Loucy (cell line): ENCODE data around the gene TUBB2A.

ENCODE experiments used
- EZH2phosphoT487 ChIP-seq: fragments of 200-600 bp; IDR thresholded peaks from 2 replicates; pipeline ENCODE4 v1.6.1; 2018; ENCODE audit warnings: antibody characterized with exemption, mild to moderate bottlenecking, moderate library complexity, borderline replicate concordance
- TF ChIP-seq, protein P1 (sequence below): fragments of 200-600 bp; sonication (generic); conservative IDR thresholded peaks from 2 replicates; pipeline ENCODE4 v1.5.1; 2014; ENCODE audit warnings: mild to moderate bottlenecking, antibody characterized with exemption, low read length

DNA sequence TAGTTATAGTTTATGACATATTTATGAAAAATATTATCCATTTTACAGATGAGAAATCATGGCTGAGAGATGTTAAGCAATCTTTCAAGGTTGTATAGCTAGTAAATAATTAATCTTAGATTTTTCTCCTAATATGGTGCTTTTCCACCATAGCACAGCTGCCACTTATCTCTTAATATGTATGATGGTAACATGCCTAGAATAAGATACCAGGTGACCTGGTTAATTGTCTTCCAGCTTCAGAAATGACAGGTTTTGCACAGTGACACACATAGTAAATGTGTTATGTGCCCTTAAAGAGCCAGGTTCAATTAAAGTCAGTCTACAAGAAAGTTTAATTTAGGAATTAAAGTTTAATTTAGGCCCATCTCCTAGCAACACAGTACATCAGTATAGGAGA, 14.8 kb downstream of the TUBB2A start:
- TF ChIP-seq, protein P1, sequence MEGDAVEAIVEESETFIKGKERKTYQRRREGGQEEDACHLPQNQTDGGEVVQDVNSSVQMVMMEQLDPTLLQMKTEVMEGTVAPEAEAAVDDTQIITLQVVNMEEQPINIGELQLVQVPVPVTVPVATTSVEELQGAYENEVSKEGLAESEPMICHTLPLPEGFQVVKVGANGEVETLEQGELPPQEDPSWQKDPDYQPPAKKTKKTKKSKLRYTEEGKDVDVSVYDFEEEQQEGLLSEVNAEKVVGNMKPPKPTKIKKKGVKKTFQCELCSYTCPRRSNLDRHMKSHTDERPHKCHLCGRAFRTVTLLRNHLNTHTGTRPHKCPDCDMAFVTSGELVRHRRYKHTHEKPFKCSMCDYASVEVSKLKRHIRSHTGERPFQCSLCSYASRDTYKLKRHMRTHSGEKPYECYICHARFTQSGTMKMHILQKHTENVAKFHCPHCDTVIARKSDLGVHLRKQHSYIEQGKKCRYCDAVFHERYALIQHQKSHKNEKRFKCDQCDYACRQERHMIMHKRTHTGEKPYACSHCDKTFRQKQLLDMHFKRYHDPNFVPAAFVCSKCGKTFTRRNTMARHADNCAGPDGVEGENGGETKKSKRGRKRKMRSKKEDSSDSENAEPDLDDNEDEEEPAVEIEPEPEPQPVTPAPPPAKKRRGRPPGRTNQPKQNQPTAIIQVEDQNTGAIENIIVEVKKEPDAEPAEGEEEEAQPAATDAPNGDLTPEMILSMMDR: no peak
- no peak for TF ChIP-seq EZH2phosphoT487
